Neural progenitor cell (in vitro differentiated cells): ENCODE results near the gene EIF5A. TPM values are rescaled to one million over a fixed set of nuclear protein-coding genes. Genes with fewer than 3 reads are reported as not detected.
"Not testable (repeated sequence)": the region's sequence is repeated elsewhere in the genome, so short reads cannot be mapped to it uniquely, and the experiment has no call there.

Source experiments
- DNase-seq: peaks from one replicate; pipeline ENCODE4 v3.0.0-alpha.2; 2016; ENCODE audit warnings: low spot score
- H2AFZ ChIP-seq: fragments of 200-600 bp; sonication (generic); replicated peaks from 2 replicates; pipeline ENCODE4 v1.6.1; 2016; ENCODE audit warnings: antibody characterized with exemption
- H3F3A ChIP-seq: fragments of 200-600 bp; sonication (generic); 2 replicates; pipeline ENCODE4 v1.6.1; 2016; ENCODE audit warnings: antibody characterized with exemption, low read depth
- H3K27ac ChIP-seq: fragments of 200-600 bp; sonication (generic); 2 replicates; pipeline ENCODE4 v1.5.1; 2016; ENCODE audit warnings: mild to moderate bottlenecking
- H3K27me3 ChIP-seq: fragments of 200-600 bp; sonication (generic); 2 replicates; pipeline ENCODE4 v1.6.1; 2016; ENCODE audit warnings: mild to moderate bottlenecking, moderate library complexity
- H3K36me3 ChIP-seq: fragments of 200-600 bp; sonication (generic); 2 replicates; pipeline ENCODE4 v1.5.1; 2016
- H3K4me1 ChIP-seq: fragments of 200-600 bp; sonication (generic); 2 replicates; pipeline ENCODE4 v1.6.1; 2016; ENCODE audit warnings: mixed run types
- H3K4me2 ChIP-seq: fragments of 200-600 bp; sonication (generic); 2 replicates; pipeline ENCODE4 v1.6.1; 2016
- H3K4me3 ChIP-seq: fragments of 200-600 bp; sonication (generic); 2 replicates; pipeline ENCODE4 v1.5.1; 2016
- H3K79me2 ChIP-seq: fragments of 200-600 bp; sonication (generic); 2 replicates; pipeline ENCODE4 v1.6.1; 2016; ENCODE audit warnings: low read depth
- H3K9ac ChIP-seq: fragments of 200-600 bp; sonication (generic); 2 replicates; pipeline ENCODE4 v1.6.1; 2016
- H3K9me3 ChIP-seq: fragments of 200-600 bp; sonication (generic); 2 replicates; pipeline ENCODE4 v1.5.1; 2016; ENCODE audit warnings: low read depth
- H4K20me1 ChIP-seq: fragments of 200-600 bp; sonication (generic); 2 replicates; pipeline ENCODE4 v1.6.1; 2016; ENCODE audit warnings: low read depth
- H3K27ac Mint-ChIP-seq: 3 replicates; pipeline ENCODE4 v1.8.0; 2021; ENCODE audit warnings: mixed read lengths
- H3K27me3 Mint-ChIP-seq: 2 replicates; pipeline ENCODE4 v1.8.0; 2022; ENCODE audit warnings: low read depth, mild to moderate bottlenecking, inconsistent platforms, moderate library complexity, mixed read lengths; ENCODE audit not compliant: insufficient read depth
- H3K36me3 Mint-ChIP-seq: 3 replicates; pipeline ENCODE4 v1.8.0; 2021; ENCODE audit warnings: mixed read lengths
- H3K4me1 Mint-ChIP-seq: 3 replicates; pipeline ENCODE4 v1.8.0; 2021; ENCODE audit warnings: mixed read lengths
- H3K4me3 Mint-ChIP-seq: 3 replicates; pipeline ENCODE4 v1.8.0; 2021; ENCODE audit warnings: mild to moderate bottlenecking, moderate library complexity, mixed read lengths
- H3K9me3 Mint-ChIP-seq: 3 replicates; pipeline ENCODE4 v1.8.0; 2020; ENCODE audit warnings: mixed read lengths
- CTCF ChIP-seq: fragments of 200-600 bp; sonication (generic); IDR thresholded peaks from 2 replicates; pipeline ENCODE4 v1.5.1; 2017; ENCODE audit warnings: antibody characterized with exemption, mild to moderate bottlenecking
- EZH2 ChIP-seq: fragments of 200-600 bp; sonication (generic); IDR thresholded peaks from 2 replicates; pipeline ENCODE4 v1.6.1; 2017; ENCODE audit warnings: antibody characterized with exemption, mild to moderate bottlenecking, moderate library complexity
- EZH2phosphoT487 ChIP-seq: fragments of 200-600 bp; sonication (generic); IDR thresholded peaks from 2 replicates; pipeline ENCODE4 v1.6.1; 2017; ENCODE audit warnings: antibody characterized with exemption
- total RNA-seq: library from RNA; depleted of rRNA; stranded (reverse); fragments of >200 nt; gene quantifications from 2 replicates; pipeline ENCODE4 v1.2.3, GENCODE V29; 2015; ENCODE audit warnings: low replicate concordance

EIF5A gene
- total RNA-seq, 1 donor from 2014 or later: 251 TPM

- Histone ChIP-seq H3K4me1 (peaks cover 13% of the 10 kb centered on the region), H3K27me3 (no peaks in the 10 kb centered on the region), H3F3A (peaks cover 24% of the 10 kb centered on the region), H3K9ac (no peak overlapping the region), H3K27ac (no peak overlapping the region), H3K9me3 (no peaks in the 10 kb centered on the region), H3K4me3 (no peak overlapping the region), H4K20me1 (no peaks in the 10 kb centered on the region), H2AFZ (no peak overlapping the region), H3K4me2 (no peak overlapping the region), H3K36me3 (no peaks in the 10 kb centered on the region), H3K79me2 (no peaks in the 10 kb centered on the region)
- Mint-ChIP-seq H3K4me3 (peak overlapping the region; percentile 33), H3K4me1 (peaks cover 19% of the 10 kb centered on the region), H3K27ac (peak overlapping the region; percentile 72), H3K36me3 (no peaks in the 10 kb centered on the region), H3K27me3 (peaks cover 8% of the 10 kb centered on the region), H3K9me3 (no peaks in the 10 kb centered on the region)
- DNase-seq: no peak
- TF ChIP-seq CTCF (no peak), EZH2phosphoT487 (no peak), EZH2 (no peak)
These were observed 27.6 kb downstream of the EIF5A start for GRCh38 chr17:7334938-7335538.

- not testable (repeated sequence) for H3K4me3 ChIP-seq, H4K20me1 ChIP-seq
- peaks cover 16% of the 10 kb centered on the region for H3K4me1 Mint-ChIP-seq
These were observed 28.3 kb downstream of the EIF5A start for GRCh38 chr17:7335765-7336164.

GRCh38 chr17:7336240-7337175 lies 29.1 kb downstream of the EIF5A start, which contains the start of gene ACAP1:
ACAP1 (plus strand) TSS chr17:7336529; CDS start chr17:7336735, 206 bp downstream.
- H3K4me3 ChIP-seq: no peak within 1 kb of the TSS
- H3K4me3 Mint-ChIP-seq: peak within 1 kb of the TSS; percentile 58
- H3K4me2 ChIP-seq: peak within 1 kb of the TSS; percentile 42
- no peaks in the 10 kb centered on the region for H3K36me3 Mint-ChIP-seq
- no peaks in the 10 kb centered on the region for H3K9me3 Mint-ChIP-seq
- H3K27me3 ChIP-seq: no peaks in the 10 kb centered on the region
- peaks cover 7% of the 10 kb centered on the region for H3K27me3 Mint-ChIP-seq
- no peaks in the 10 kb centered on the region for H3K79me2 ChIP-seq
- peak within 1 kb of the TSS; percentile 72 for H3K27ac Mint-ChIP-seq
- H3K9me3 ChIP-seq: no peaks in the 10 kb centered on the region
- no peak within 1 kb of the TSS for H3K27ac ChIP-seq
- H3F3A ChIP-seq: peaks cover 12% of the 10 kb centered on the region
- no peaks in the 10 kb centered on the region for H3K36me3 ChIP-seq
- peaks cover 14% of the 10 kb centered on the region for H3K4me1 Mint-ChIP-seq
- H4K20me1 ChIP-seq: no peaks in the 10 kb centered on the region
- TF ChIP-seq EZH2 (no peak), EZH2phosphoT487 (no peak), CTCF (no peak)
- DNase-seq: no peak
- peaks cover 7% of the 10 kb centered on the region for H3K4me1 ChIP-seq
- peak within 1 kb of the TSS; percentile 96 for H2AFZ ChIP-seq
- no peak within 1 kb of the TSS for H3K9ac ChIP-seq

More at GRCh38 chr17:7335765-7336164, 28.3 kb downstream of the EIF5A start:
- not testable (repeated sequence) for H3K79me2 ChIP-seq, H3K36me3 ChIP-seq, H3K9me3 ChIP-seq, H3K4me3 Mint-ChIP-seq, H3K4me2 ChIP-seq, H3K27me3 ChIP-seq, H3K4me1 ChIP-seq, H2AFZ ChIP-seq, H3K27ac ChIP-seq, DNase-seq, H3K36me3 Mint-ChIP-seq, H3K27me3 Mint-ChIP-seq, H3K9ac ChIP-seq, H3K9me3 Mint-ChIP-seq
- H3K27ac Mint-ChIP-seq: peak overlapping the region; percentile 72
- H3F3A ChIP-seq: peaks cover 16% of the 10 kb centered on the region

DNA sequence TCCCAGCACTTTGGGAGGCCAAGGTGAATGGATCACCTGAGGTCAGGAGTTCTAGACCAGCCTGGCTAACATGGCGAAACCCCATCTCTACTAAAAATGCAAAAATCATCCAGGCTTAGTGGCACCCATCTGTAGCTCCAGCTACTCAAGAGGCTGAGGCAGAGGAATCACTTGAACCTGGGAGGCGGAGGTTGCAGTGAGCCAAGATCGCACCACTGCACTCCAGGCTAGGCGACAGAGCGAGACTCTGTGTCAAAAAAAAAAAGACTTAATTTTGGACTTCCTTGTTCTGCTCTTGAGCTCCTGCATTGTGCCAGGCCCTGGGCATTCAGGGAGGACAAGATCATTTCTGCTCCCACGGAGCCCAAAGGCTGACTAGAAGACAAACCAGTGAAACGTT lies 30.2 kb downstream of the EIF5A start:
- not testable (repeated sequence) for H3K9ac ChIP-seq, H3K4me1 ChIP-seq, H3K27me3 ChIP-seq, H3K79me2 ChIP-seq, H3K36me3 Mint-ChIP-seq, H4K20me1 ChIP-seq, H3K4me3 ChIP-seq, H3K4me3 Mint-ChIP-seq, H3K27me3 Mint-ChIP-seq, H3K9me3 ChIP-seq, H2AFZ ChIP-seq, H3K4me2 ChIP-seq, H3K27ac Mint-ChIP-seq, H3K9me3 Mint-ChIP-seq, H3K27ac ChIP-seq, DNase-seq, H3K4me1 Mint-ChIP-seq, H3K36me3 ChIP-seq
- H3F3A ChIP-seq: peaks cover 12% of the 10 kb centered on the region
